Measurements from ENCODE around the gene CLTCL1. TPM values are rescaled to one million over a fixed set of nuclear protein-coding genes. Genes with fewer than 3 reads are reported as not detected.

CLTCL1 gene
- total RNA-seq, 1 experiment from 2014 or later = 7.1 TPM

GRCh38 chr22:19336133-19337075 lies 44.9 kb upstream of the CLTCL1 start:
- Histone ChIP-seq H3K9ac (ENCODE audit: low read length) (no peak overlapping the region), H2AFZ (ENCODE audit: low read depth, low read length, poor library complexity, severe bottlenecking) (no peak overlapping the region), H3K4me1 (ENCODE audit: control insufficient read depth in 1 of 2, insufficient read depth in 2 of 2, low read length in 2 of 2) (no peaks in the 10 kb centered on the region), H3K79me2 (ENCODE audit: insufficient read depth, low read length) (peaks cover 10% of the 10 kb centered on the region), H3K27me3 (ENCODE audit: insufficient read depth, low read length) (no peaks in the 10 kb centered on the region), H3K9me2 (ENCODE audit: insufficient read depth) (no peaks in the 10 kb centered on the region), H3K4me3 (replicated peaks in 1 of 2; ENCODE audit: low read depth in 1 of 2, low read length in 2 of 2) (no peak overlapping the region), H3K9me3 (ENCODE audit: control insufficient read depth in 1 of 2, insufficient read depth in 1 of 2, low read depth in 1 of 2, low read length in 2 of 2) (no peaks in the 10 kb centered on the region), H4K20me1 (ENCODE audit: insufficient read depth) (no peaks in the 10 kb centered on the region), H3K27ac (ENCODE audit: low read depth, low read length) (no peak overlapping the region), H3K36me3 (ENCODE audit: control insufficient read depth in 1 of 2, insufficient read depth in 2 of 2, low read length in 2 of 2) (peaks cover 3 to 29% of the 10 kb centered on the region in 2 experiments; a peak in 2 of 4 replicates), H3K4me2 (ENCODE audit: low read length) (no peak overlapping the region)
- ATAC-seq = no peak
- ChIA-PET RAD21 (ENCODE audit: low non-redundant PET in 1 of 2, low total read pairs in 2 of 2, uncharacterized antibody in 2 of 2, unreplicated experiment in 2 of 2) (no interaction called here), CTCF (no interaction called here), POLR2A (no interaction called here)
- no peak for TF ChIP-seq SRF (IDR thresholded peaks at IDR 0.05; ENCODE audit: low read depth)
- no peak for TF ChIP-seq SP1 (IDR thresholded peaks at IDR 0.05; ENCODE audit: low read depth)
- no peak for TF ChIP-seq ZFX (IDR thresholded peaks at IDR 0.05)
- no peak for TF ChIP-seq CEBPB (IDR thresholded peaks at IDR 0.05; ENCODE audit: low read depth)
- TF ChIP-seq TCF7L2 (IDR thresholded peaks at IDR 0.05; ENCODE audit: borderline replicate concordance, extremely low read depth, insufficient read depth, insufficient read length) = no peak
- no peak for TF ChIP-seq CBX3 (IDR thresholded peaks at IDR 0.05; ENCODE audit: low read depth)
- no peak for TF ChIP-seq POLR2AphosphoS5 (IDR thresholded peaks at IDR 0.05; ENCODE audit: low read depth, low read length)
- no peak for TF ChIP-seq RAD21 (IDR thresholded peaks at IDR 0.05; ENCODE audit: low read depth)
- TF ChIP-seq POLR2A (IDR thresholded peaks at IDR 0.05; ENCODE audit: borderline replicate concordance, extremely low read depth, insufficient read depth, insufficient read length) = no peak
- TF ChIP-seq JUND (IDR thresholded peaks at IDR 0.05) = no peak
- TF ChIP-seq, protein P1, sequence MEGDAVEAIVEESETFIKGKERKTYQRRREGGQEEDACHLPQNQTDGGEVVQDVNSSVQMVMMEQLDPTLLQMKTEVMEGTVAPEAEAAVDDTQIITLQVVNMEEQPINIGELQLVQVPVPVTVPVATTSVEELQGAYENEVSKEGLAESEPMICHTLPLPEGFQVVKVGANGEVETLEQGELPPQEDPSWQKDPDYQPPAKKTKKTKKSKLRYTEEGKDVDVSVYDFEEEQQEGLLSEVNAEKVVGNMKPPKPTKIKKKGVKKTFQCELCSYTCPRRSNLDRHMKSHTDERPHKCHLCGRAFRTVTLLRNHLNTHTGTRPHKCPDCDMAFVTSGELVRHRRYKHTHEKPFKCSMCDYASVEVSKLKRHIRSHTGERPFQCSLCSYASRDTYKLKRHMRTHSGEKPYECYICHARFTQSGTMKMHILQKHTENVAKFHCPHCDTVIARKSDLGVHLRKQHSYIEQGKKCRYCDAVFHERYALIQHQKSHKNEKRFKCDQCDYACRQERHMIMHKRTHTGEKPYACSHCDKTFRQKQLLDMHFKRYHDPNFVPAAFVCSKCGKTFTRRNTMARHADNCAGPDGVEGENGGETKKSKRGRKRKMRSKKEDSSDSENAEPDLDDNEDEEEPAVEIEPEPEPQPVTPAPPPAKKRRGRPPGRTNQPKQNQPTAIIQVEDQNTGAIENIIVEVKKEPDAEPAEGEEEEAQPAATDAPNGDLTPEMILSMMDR (IDR thresholded peaks at IDR 0.05 in 2 of 3, conservative IDR thresholded peaks at IDR 0.05 in 1 of 3; ENCODE audit: borderline replicate concordance in 1 of 3, insufficient read depth in 1 of 3, low read depth in 2 of 3, low read length in 2 of 3) = no peak
- TF ChIP-seq ZNF274 (IDR thresholded peaks at IDR 0.05; ENCODE audit: low read depth, low read length) = no peak
- no peak for TF ChIP-seq ELF1 (IDR thresholded peaks at IDR 0.05; ENCODE audit: borderline replicate concordance, low read depth)
- no peak for TF ChIP-seq EZH2 (IDR thresholded peaks at IDR 0.05)
- TF ChIP-seq REST (IDR thresholded peaks at IDR 0.05; ENCODE audit: low read depth) = no peak
- TF ChIP-seq FOSL1 (IDR thresholded peaks at IDR 0.05; ENCODE audit: low read depth) = no peak
- no peak for TF ChIP-seq EGR1 (IDR thresholded peaks at IDR 0.05; ENCODE audit: low read depth)
- no peak for TF ChIP-seq MAX (IDR thresholded peaks at IDR 0.05)
- BruUV-seq (replicated peaks) = no TSS peak
- intact Hi-C loops (cut with micrococcal nuclease) = no loop called here
- no peak for DNase-seq (ENCODE audit: low read depth, low spot score)
